Transverse colon (tissue), 4 donors: ENCODE measurements around the gene IPPK. TPM values are rescaled to one million over a fixed set of nuclear protein-coding genes. Genes with fewer than 3 reads are reported as not detected.
A peak's percentile ranks its signal among the peaks of the same experiment; 100 is the strongest.

Experiments used
- DNase-seq: peaks from one replicate; pipeline ENCODE4 v3.0.0-alpha.2; 2019
- H3K27ac ChIP-seq, 4 donors: fragments of 200-600 bp; sonication (generic); 2 replicates each; pipeline ENCODE4 v1.5.1; 2016 to 2018; ENCODE audit warnings: inconsistent platforms in 4 of 4
- H3K27me3 ChIP-seq: fragments of 200-600 bp; sonication (generic); 2 replicates; pipeline ENCODE4 v1.5.1; 2017; ENCODE audit warnings: inconsistent platforms
- H3K36me3 ChIP-seq, 4 donors: fragments of 200-600 bp; sonication (generic); 2 replicates each; pipeline ENCODE4 v1.5.1; 2017 to 2019; ENCODE audit warnings: inconsistent platforms in 4 of 4
- H3K4me1 ChIP-seq, 4 donors: fragments of 200-600 bp; sonication (generic); 2 replicates each; pipeline ENCODE4 v1.5.1; 2017 to 2020; ENCODE audit warnings: inconsistent platforms in 4 of 4
- H3K4me3 ChIP-seq, 4 donors: fragments of 200-600 bp; sonication (generic); 1 replicate in 1 of 4; 2 replicates in 3 of 4; pipeline versions ENCODE4 v1.5.1 to v1.6.1; 2017 to 2019; ENCODE audit warnings: inconsistent platforms in 4 of 4
- H3K9me3 ChIP-seq, 2 donors: fragments of 200-600 bp; sonication (generic); 2 replicates each; pipeline ENCODE4 v1.5.1; 2017 to 2019; ENCODE audit warnings: inconsistent platforms in 2 of 2
- CTCF ChIP-seq, 5 experiments: fragments of 200-600 bp in 3 of 5; fragments of 450-650 bp in 2 of 5; sonication (generic) in 3 of 5; IDR thresholded peaks; 1 replicate in 2 of 5; 2 replicates in 3 of 5; pipeline ENCODE4 v1.5.1; 2016 to 2017; ENCODE audit warnings: antibody characterized with exemption in 5 of 5, inconsistent platforms in 3 of 5, mild to moderate bottlenecking in 2 of 5, moderate library complexity in 1 of 5
- EP300 ChIP-seq: sonication (generic); formaldehyde crosslinking; IDR thresholded peaks from one replicate; pipeline ENCODE4 v1.6.1; 2017; ENCODE audit warnings: antibody characterized with exemption, low read depth
- POLR2A ChIP-seq: fragments of 450-650 bp; IDR thresholded peaks from one replicate; pipeline ENCODE4 v1.6.1; 2016; ENCODE audit warnings: antibody characterized with exemption, mild to moderate bottlenecking, moderate library complexity
- POLR2AphosphoS5 ChIP-seq, 3 donors: sonication (generic); formaldehyde crosslinking; IDR thresholded peaks; one replicate each; pipeline ENCODE4 v1.6.1; 2016; ENCODE audit warnings: antibody characterized with exemption in 3 of 3
- WGBS, 2 donors: methylation state at CpG; one replicate each; pipeline ENCODE4 v1.1.5; 2018; ENCODE audit warnings: low coverage in 1 of 2; 5-methylcytosine and 5-hydroxymethylcytosine counted together
- in situ Hi-C, 4 donors: fragments of 200-750 bp; cut with MboI; loops; one replicate each; pipeline versions ENCODE4 v1.15.0 to v1.15.1; 2017; ENCODE audit warnings: low sequenced_read_pairs in 3 of 4, low pct_ligation_motif_present in 1 of 4, low pct_unique_long_range_greater_than_20kb in 1 of 4
- intact Hi-C: fragments of 100-400 bp; cut with DNase I; formaldehyde crosslinking; loops from one replicate; pipeline ENCODE4 v1.15.1; 2023; ENCODE audit warnings: low total_unique reads
- total RNA-seq, 4 donors: library from RNA; depleted of rRNA; stranded (reverse); fragments of >200 nt; gene quantifications; one replicate each; pipeline ENCODE4 v1.1.0, GENCODE V29; 2016

Gene IPPK
- total RNA-seq, 4 donors from 2014 or later, result 6.2 to 12.2 (median 10.1) TPM

- Histone ChIP-seq H3K9me3 (no peaks in the 10 kb centered on the region), H3K36me3 (peaks cover 0 to 16% (median 8%) of the 10 kb centered on the region in 4 donors), H3K27ac (no peak overlapping the region), H3K27me3 (no peaks in the 10 kb centered on the region), H3K4me3 (no peak overlapping the region), H3K4me1 (peaks cover 0 to 6% (median 0%) of the 10 kb centered on the region in 4 donors)
- TF ChIP-seq EP300 (no peak), POLR2AphosphoS5 (IDR thresholded peaks at IDR 0.05) (no peak), CTCF (IDR thresholded peaks at IDR 0.05) (no peak), POLR2A (no peak)
- in situ Hi-C loops, result no loop called here
- DNase-seq, result no peak
- intact Hi-C loops, result no loop called here
These were observed 39.3 kb upstream of the IPPK start for GRCh38 chr9:92709240-92709639.

GRCh38 chr9:92707530-92707929 is 37.6 kb upstream of the IPPK start:
- no peaks in the 10 kb centered on the region for H3K36me3 ChIP-seq
- in situ Hi-C loops, result no loop called here
- H3K9me3 ChIP-seq, result no peaks in the 10 kb centered on the region
- TF ChIP-seq EP300, result no peak
- DNase-seq, result no peak
- intact Hi-C loops, result no loop called here
- no peak overlapping the region for H3K27ac ChIP-seq
- no peaks in the 10 kb centered on the region for H3K27me3 ChIP-seq
- no peak overlapping the region for H3K4me3 ChIP-seq
- peaks cover 0 to 6% (median 0%) of the 10 kb centered on the region in 4 donors for H3K4me1 ChIP-seq

- Histone ChIP-seq H3K9me3 (no peaks in the 10 kb centered on the region), H3K27ac (no peak overlapping the region), H3K4me1 (no peaks in the 10 kb centered on the region), H3K36me3 (no peaks in the 10 kb centered on the region), H3K27me3 (no peaks in the 10 kb centered on the region), H3K4me3 (no peak overlapping the region)
- no peak for TF ChIP-seq POLR2AphosphoS5 (IDR thresholded peaks at IDR 0.05)
- no peak for TF ChIP-seq EP300
- TF ChIP-seq CTCF (IDR thresholded peaks at IDR 0.05), result peak; percentile 23 to 48 (median 33)
- in situ Hi-C loops (no loop called here), intact Hi-C loops (no loop called here)
- 43 to 57% methylated on average over 2 to 3 of the region's 3 CpGs for WGBS, 2 donors
- no peak for DNase-seq
These were observed 36.4 kb upstream of the IPPK start for GRCh38 chr9:92706218-92706940.

GRCh38 chr9:92704528-92704927 is 34.6 kb upstream of the IPPK start:
- Histone ChIP-seq H3K36me3 (no peaks in the 10 kb centered on the region), H3K27me3 (no peaks in the 10 kb centered on the region), H3K9me3 (no peaks in the 10 kb centered on the region), H3K27ac (no peak overlapping the region), H3K4me1 (no peaks in the 10 kb centered on the region), H3K4me3 (no peak overlapping the region)
- in situ Hi-C loops, result no loop called here
- 80 to 83% methylated on average over 2 of the region's 2 CpGs for WGBS, 2 donors
- TF ChIP-seq CTCF (IDR thresholded peaks at IDR 0.05) (no peak), POLR2A (no peak), POLR2AphosphoS5 (IDR thresholded peaks at IDR 0.05) (no peak), EP300 (no peak)
- intact Hi-C loops, result no loop called here
- DNase-seq, result no peak

GRCh38 chr9:92696619-92697018 is 26.7 kb upstream of the IPPK start:
- Histone ChIP-seq H3K9me3 (peaks cover 11 to 19% of the 10 kb centered on the region in 2 donors), H3K36me3 (no peaks in the 10 kb centered on the region), H3K27ac (no peak overlapping the region), H3K27me3 (no peaks in the 10 kb centered on the region), H3K4me3 (no peak overlapping the region), H3K4me1 (no peaks in the 10 kb centered on the region)
- TF ChIP-seq POLR2A, result no peak
- TF ChIP-seq CTCF (IDR thresholded peaks at IDR 0.05), result no peak
- no peak for DNase-seq
- in situ Hi-C loops, result no loop called here
- 26 to 70% methylated on average over 1 of the region's 1 CpG for WGBS, 2 donors
- intact Hi-C loops, result no loop called here
